ENCODE data around the gene TSPAN2.

GRCh38 chr1:115078708-115079107, 10.6 kb downstream of the TSPAN2 start:
- TF ChIP-seq CTCF (IDR thresholded peaks at IDR 0.05) (no peak), POLR2A (IDR thresholded peaks at IDR 0.05) (no peak)
